Measurements from ENCODE around the gene SYAP1. TPM values are rescaled to one million over a fixed set of nuclear protein-coding genes. Genes with fewer than 3 reads are reported as not detected.

SYAP1 gene
- total and polyA plus RNA-seq, 9 of the 15 experiments (the other 6 are each of a cell fraction or from before 2014, with no cell fraction given) = 5.7 to 35.3 (median 27.6) TPM

DNA sequence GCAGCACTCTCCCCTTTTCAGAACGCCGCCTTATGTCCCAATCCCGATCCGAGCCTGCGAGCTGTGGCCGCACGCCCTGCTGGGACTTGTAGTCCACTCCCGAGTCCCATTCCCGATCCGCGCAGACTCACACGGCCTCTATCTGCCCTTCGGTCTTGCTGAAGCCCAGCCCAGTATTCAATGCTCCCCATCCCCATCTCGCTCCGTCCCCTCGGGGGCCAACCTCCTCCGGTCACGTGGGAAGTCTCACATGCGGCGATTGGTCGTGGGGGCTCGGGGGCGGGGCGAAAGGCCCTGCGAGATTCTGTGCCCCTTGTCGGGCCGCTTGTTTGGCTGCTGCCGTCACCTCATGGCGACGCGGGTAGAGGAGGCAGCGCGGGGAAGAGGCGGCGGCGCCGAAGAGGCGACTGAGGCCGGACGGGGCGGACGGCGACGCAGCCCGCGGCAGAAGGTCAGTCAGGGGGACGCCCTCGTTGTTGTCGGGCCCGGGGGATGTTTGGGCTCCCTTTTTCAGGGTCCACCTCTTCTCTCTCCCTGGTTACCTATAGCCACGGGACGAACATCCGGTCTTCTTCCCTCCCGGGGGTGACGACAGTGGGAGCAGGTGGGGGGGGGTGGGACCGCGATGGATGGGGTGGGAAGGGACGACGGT, 66.9 kb downstream of the SYAP1 start, which contains the start of gene TXLNG (continued):
- peak; percentile 29 for TF ChIP-seq FOS (IDR thresholded peaks at IDR 0.05; ENCODE audit: extremely low read depth, insufficient read length)
- TF ChIP-seq POLR2B (IDR thresholded peaks at IDR 0.05; ENCODE audit: low read depth, partially characterized antibody) = peak; percentile 72
- TF ChIP-seq KAT2B (IDR thresholded peaks at IDR 0.05; ENCODE audit: low read depth, low read length) = no peak
- TF ChIP-seq PPARD (CRISPR knock-in tag; IDR thresholded peaks at IDR 0.05) = no peak
- TF ChIP-seq ELF4 (CRISPR knock-in tag; IDR thresholded peaks at IDR 0.05) = no peak
- TF ChIP-seq SMARCE1 (IDR thresholded peaks at IDR 0.05) = no peak
- no peak for TF ChIP-seq ELF2 (CRISPR knock-in tag; IDR thresholded peaks at IDR 0.05)

DNA sequence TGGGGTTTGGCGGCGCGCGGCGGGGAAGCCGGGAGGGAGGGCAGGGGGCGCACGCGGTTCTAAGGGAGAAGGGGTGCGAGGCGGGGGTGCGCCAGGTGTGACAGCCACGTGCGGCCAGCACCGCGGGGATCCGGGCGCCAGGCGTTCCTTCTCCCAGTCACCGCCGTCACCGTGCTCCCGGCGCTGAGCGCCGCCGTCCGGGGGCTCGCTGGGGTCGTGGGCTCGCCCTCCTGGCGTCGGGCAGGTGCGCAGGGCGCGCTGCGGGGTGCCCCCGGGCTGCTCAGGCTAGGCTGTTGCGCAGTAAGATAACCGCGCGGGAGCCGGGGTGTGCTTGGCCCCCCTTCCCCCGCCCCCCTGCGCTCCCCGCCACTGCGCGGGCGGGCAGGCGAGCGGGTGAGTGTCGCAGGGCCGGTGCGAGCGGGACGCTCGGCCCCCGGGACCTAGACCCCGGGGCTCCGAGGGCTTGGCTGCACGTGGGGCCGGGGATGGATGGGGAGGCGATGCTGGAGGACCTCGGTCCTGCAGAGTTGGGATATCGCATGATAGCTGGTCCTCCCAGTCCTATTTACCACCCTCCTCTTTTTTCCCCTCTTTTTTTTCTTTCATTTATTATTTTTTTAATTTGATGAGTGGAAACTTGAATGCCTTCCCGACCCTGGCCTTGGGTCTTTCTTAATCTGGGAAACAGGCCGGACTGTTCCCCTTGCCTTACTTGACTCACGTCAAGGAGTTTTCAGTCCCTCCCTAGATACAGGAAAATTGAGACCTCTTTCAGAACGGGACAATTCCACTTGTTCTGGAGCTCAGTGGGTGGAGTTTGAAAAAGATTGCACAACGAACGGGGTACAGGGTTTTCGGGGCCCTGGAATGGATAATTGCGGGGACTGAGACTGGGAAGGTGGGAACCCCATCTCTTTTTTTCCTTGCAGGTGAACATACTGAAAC, 67.7 kb downstream of the SYAP1 start:
- H3K36me3 ChIP-seq (ENCODE audit: control insufficient read depth, insufficient read depth, low read length) = peaks cover 37% of the 10 kb centered on the region
- H4K20me1 ChIP-seq (replicated peaks; ENCODE audit: control insufficient read depth, insufficient read depth, low read length) = no peaks in the 10 kb centered on the region
- H2AFZ ChIP-seq (ENCODE audit: low read depth, low read length) = peak overlapping the region; percentile 40; the same call in 1 of the 2 replicates
- ChIA-PET CTCF (ENCODE audit: low intra/inter-chr PET ratio) (no interaction called here), POLR2A (interaction anchor here (0.6 to 2.8 kb wide), 5 partner anchors 11 to 1344 kb away, joined by 4 to 12 read pairs (median 4); no protein-coding TSS in a partner anchor)
- ATAC-seq = peak; percentile 72
- in situ Hi-C loops (cut with MboI) (no loop called here), intact Hi-C loops (cut with micrococcal nuclease) (loop anchor here (2.0 kb wide), 1 partner anchor 68 kb away; the partner anchor contains the start of gene SYAP1)
- H3K9me1 ChIP-seq (ENCODE audit: control insufficient read depth, insufficient read depth, low read length) = no peaks in the 10 kb centered on the region
- peak overlapping the region; percentile 90 for H3K27ac ChIP-seq (ENCODE audit: extremely low read depth, low read depth, low read length)
- no peaks in the 10 kb centered on the region for H3K9me3 ChIP-seq (replicated peaks; ENCODE audit: control insufficient read depth, insufficient read depth, low read depth, low read length)
- peaks cover 56% of the 10 kb centered on the region for H3K79me2 ChIP-seq (ENCODE audit: control insufficient read depth, insufficient read depth, low read length)
- H3K4me1 ChIP-seq (replicated peaks in 1 of 2; ENCODE audit: control insufficient read depth in 2 of 2, insufficient read depth in 2 of 2, low read length in 2 of 2) = peaks cover 7 to 10% of the 10 kb centered on the region in 2 experiments; a peak in 3 of 5 replicates
- peak overlapping the region; percentile 80 for H3K4me3 ChIP-seq
- H3K27me3 ChIP-seq (ENCODE audit: control insufficient read depth in 2 of 2, insufficient read depth in 2 of 2, low read length in 2 of 2) = no peaks in the 10 kb centered on the region
- BruUV-seq (replicated peaks) = no TSS peak
- peak overlapping the region; percentile 67 to 89 for H3K9ac ChIP-seq (ENCODE audit: insufficient read depth in 1 of 2, low read depth in 2 of 2, low read length in 2 of 2)
- WGBS (ENCODE audit: insufficient coverage, low coverage, missing lambda C conversion rate) = 0% methylated on average over 14 of the region's 73 CpGs
- DNase-seq (ENCODE audit: extremely low read depth in 1 of 4, low spot score in 3 of 4) = peak; percentile 55 to 64 (median 61)
- H3K4me2 ChIP-seq (ENCODE audit: insufficient read depth, low read length) = peak overlapping the region; percentile 87
- no peak for FAIRE-seq
- peak; percentile 38 for TF ChIP-seq CCNT2 (IDR thresholded peaks at IDR 0.05; ENCODE audit: borderline replicate concordance, extremely low read depth, insufficient read length, low read depth, low read length)
- peak in 1 of 2 experiments; percentile 56 for TF ChIP-seq E2F6 (IDR thresholded peaks at IDR 0.05; ENCODE audit: borderline replicate concordance in 1 of 2, extremely low read depth in 1 of 2, insufficient read depth in 1 of 2, insufficient read length in 1 of 2, low read depth in 1 of 2, low read length in 1 of 2, poor library complexity in 1 of 2, severe bottlenecking in 1 of 2)
- TF ChIP-seq, protein P1, sequence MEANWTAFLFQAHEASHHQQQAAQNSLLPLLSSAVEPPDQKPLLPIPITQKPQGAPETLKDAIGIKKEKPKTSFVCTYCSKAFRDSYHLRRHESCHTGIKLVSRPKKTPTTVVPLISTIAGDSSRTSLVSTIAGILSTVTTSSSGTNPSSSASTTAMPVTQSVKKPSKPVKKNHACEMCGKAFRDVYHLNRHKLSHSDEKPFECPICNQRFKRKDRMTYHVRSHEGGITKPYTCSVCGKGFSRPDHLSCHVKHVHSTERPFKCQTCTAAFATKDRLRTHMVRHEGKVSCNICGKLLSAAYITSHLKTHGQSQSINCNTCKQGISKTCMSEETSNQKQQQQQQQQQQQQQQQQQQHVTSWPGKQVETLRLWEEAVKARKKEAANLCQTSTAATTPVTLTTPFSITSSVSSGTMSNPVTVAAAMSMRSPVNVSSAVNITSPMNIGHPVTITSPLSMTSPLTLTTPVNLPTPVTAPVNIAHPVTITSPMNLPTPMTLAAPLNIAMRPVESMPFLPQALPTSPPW (CRISPR knock-in tag; IDR thresholded peaks at IDR 0.05) = peak; percentile 91
- TF ChIP-seq TAF1 (IDR thresholded peaks at IDR 0.05; ENCODE audit: control insufficient read depth, extremely low read depth, insufficient read depth, low read length, severe bottlenecking) = peak; percentile 27
- TF ChIP-seq MNT (conservative IDR thresholded peaks at IDR 0.05) = peak in 1 of 2 experiments; percentile 53; a peak in 2 of 4 replicates
- TF ChIP-seq PHTF2 (CRISPR knock-in tag; IDR thresholded peaks at IDR 0.05) = no peak

All from K562 (cell line).